ENCODE results near the gene MRPS5.

The MRPS5 gene

GRCh38 chr2:95077861-95078603 is 43.6 kb downstream of the MRPS5 start:
- TF ChIP-seq CTCF (IDR thresholded peaks at IDR 0.05; ENCODE audit: borderline replicate concordance, control extremely low read depth, extremely low read depth, insufficient read depth, missing control alignments), result no peak
- DNase-seq (ENCODE audit: low spot score), result no peak
- in situ Hi-C loops (cut with MboI; ENCODE audit: low sequenced_read_pairs, unreplicated experiment), result loop anchor here (10.0 kb wide), 1 partner anchor 63 kb away; no protein-coding TSS in a partner anchor

- no peak for TF ChIP-seq CTCF (IDR thresholded peaks at IDR 0.05; ENCODE audit: borderline replicate concordance, control extremely low read depth, extremely low read depth, insufficient read depth, missing control alignments)
- peak; percentile 42 for DNase-seq (ENCODE audit: low spot score)
- in situ Hi-C loops (cut with MboI; ENCODE audit: low sequenced_read_pairs, unreplicated experiment), result loop anchor here (10.0 kb wide), 1 partner anchor 63 kb away; no protein-coding TSS in a partner anchor
Measured at GRCh38 chr2:95077530-95077825, 44.1 kb downstream of the MRPS5 start.

- in situ Hi-C loops (cut with MboI; ENCODE audit: low sequenced_read_pairs, unreplicated experiment), result loop anchor here (10.0 kb wide), 1 partner anchor 62 kb away; no protein-coding TSS in a partner anchor
- TF ChIP-seq CTCF (IDR thresholded peaks at IDR 0.05; ENCODE audit: borderline replicate concordance, control extremely low read depth, extremely low read depth, insufficient read depth, missing control alignments), result peak; percentile 92
- peak; percentile 89 for DNase-seq (ENCODE audit: low spot score)
Measured at GRCh38 chr2:95076705-95077529, 44.7 kb downstream of the MRPS5 start.

GRCh38 chr2:95075440-95076132 is 46.0 kb downstream of the MRPS5 start:
- peak; percentile 22 for DNase-seq (ENCODE audit: low spot score)
- in situ Hi-C loops (cut with MboI; ENCODE audit: low sequenced_read_pairs, unreplicated experiment), result loop anchor here (10.0 kb wide), 1 partner anchor 61 kb away; no protein-coding TSS in a partner anchor
- TF ChIP-seq CTCF (IDR thresholded peaks at IDR 0.05; ENCODE audit: borderline replicate concordance, control extremely low read depth, extremely low read depth, insufficient read depth, missing control alignments), result no peak

- in situ Hi-C loops (cut with MboI; ENCODE audit: low sequenced_read_pairs, unreplicated experiment), result loop anchor here (10.0 kb wide), 1 partner anchor 60 kb away; no protein-coding TSS in a partner anchor
- TF ChIP-seq CTCF (IDR thresholded peaks at IDR 0.05; ENCODE audit: borderline replicate concordance, control extremely low read depth, extremely low read depth, insufficient read depth, missing control alignments), result no peak
- peak; percentile 25 for DNase-seq (ENCODE audit: low spot score)
Measured at GRCh38 chr2:95074663-95075439, 46.8 kb downstream of the MRPS5 start.

Data from GM13976 (cell line).